ENCODE results near the gene WDR33.
A peak's percentile ranks its signal among the peaks of the same experiment; 100 is the strongest.

Gene WDR33

GRCh38 chr2:127653421-127654083, 157.4 kb downstream of the WDR33 start:
- no peaks in the 10 kb centered on the region for H3K27me3 ChIP-seq
- TF ChIP-seq CTCF (IDR thresholded peaks at IDR 0.05; ENCODE audit: low read depth, low read length), result no peak
- DNase-seq, result no peak
- H3K4me3 ChIP-seq (ENCODE audit: low read depth, low read length), result no peak overlapping the region
- H3K36me3 ChIP-seq, result no peaks in the 10 kb centered on the region
- peaks cover 12% of the 10 kb centered on the region for H3K4me1 ChIP-seq
- H3K9me3 ChIP-seq, result no peaks in the 10 kb centered on the region

GRCh38 chr2:127652786-127653357, 158.1 kb downstream of the WDR33 start:
- no peaks in the 10 kb centered on the region for H3K9me3 ChIP-seq
- no peaks in the 10 kb centered on the region for H3K36me3 ChIP-seq
- TF ChIP-seq CTCF (IDR thresholded peaks at IDR 0.05; ENCODE audit: low read depth, low read length), result no peak
- no peak for DNase-seq
- no peaks in the 10 kb centered on the region for H3K27me3 ChIP-seq
- H3K4me1 ChIP-seq, result peaks cover 12% of the 10 kb centered on the region
- no peak overlapping the region for H3K4me3 ChIP-seq (ENCODE audit: low read depth, low read length)

- no peaks in the 10 kb centered on the region for H3K36me3 ChIP-seq
- TF ChIP-seq CTCF (IDR thresholded peaks at IDR 0.05; ENCODE audit: low read depth, low read length), result no peak
- no peaks in the 10 kb centered on the region for H3K9me3 ChIP-seq
- peak; percentile 86 for DNase-seq
- no peaks in the 10 kb centered on the region for H3K27me3 ChIP-seq
- H3K4me3 ChIP-seq (ENCODE audit: low read depth, low read length), result no peak overlapping the region
- H3K4me1 ChIP-seq, result peaks cover 12% of the 10 kb centered on the region
Observed at GRCh38 chr2:127651971-127652550, 158.9 kb downstream of the WDR33 start.

GRCh38 chr2:127651381-127651809, 159.6 kb downstream of the WDR33 start:
- no peaks in the 10 kb centered on the region for H3K36me3 ChIP-seq
- H3K9me3 ChIP-seq, result no peaks in the 10 kb centered on the region
- TF ChIP-seq CTCF (IDR thresholded peaks at IDR 0.05; ENCODE audit: low read depth, low read length), result no peak
- H3K4me3 ChIP-seq (ENCODE audit: low read depth, low read length), result no peak overlapping the region
- no peaks in the 10 kb centered on the region for H3K27me3 ChIP-seq
- no peak for DNase-seq
- peaks cover 12% of the 10 kb centered on the region for H3K4me1 ChIP-seq
